HEK293T (cell line): ENCODE data around the gene KPNA2.

ENCODE experiments used
- ARNT ChIP-seq: fragments of 450-650 bp; IDR thresholded peaks from 2 replicates; pipeline ENCODE4 v1.6.1; 2017; ENCODE audit warnings: mild to moderate bottlenecking
- BHLHE40 ChIP-seq: fragments of 450-650 bp; IDR thresholded peaks from 2 replicates; pipeline ENCODE4 v1.6.1; 2016; ENCODE audit warnings: mild to moderate bottlenecking, moderate library complexity, borderline replicate concordance
- ELF4 ChIP-seq: fragments of 450-650 bp; IDR thresholded peaks from 2 replicates; pipeline ENCODE4 v1.6.1; 2017; ENCODE audit warnings: antibody characterized with exemption
- FOXA1 ChIP-seq: fragments of 450-650 bp; IDR thresholded peaks from 2 replicates; pipeline ENCODE4 v1.6.1; 2016; ENCODE audit warnings: mild to moderate bottlenecking
- FOXK2 ChIP-seq: fragments of 450-650 bp; IDR thresholded peaks from 2 replicates; pipeline ENCODE4 v1.6.1; 2016; ENCODE audit warnings: mild to moderate bottlenecking
- SP1 ChIP-seq: fragments of 450-650 bp; IDR thresholded peaks from 2 replicates; pipeline ENCODE4 v1.6.1; 2017
- SUZ12 ChIP-seq: fragments of 450-650 bp; IDR thresholded peaks from 2 replicates; pipeline ENCODE4 v1.6.1; 2016; ENCODE audit warnings: mild to moderate bottlenecking
- TARDBP ChIP-seq: fragments of 450-650 bp; IDR thresholded peaks from 2 replicates; pipeline ENCODE4 v1.6.1; 2016
- ZNF384 ChIP-seq: fragments of 450-650 bp; IDR thresholded peaks from 2 replicates; pipeline ENCODE4 v1.6.1; 2016

- TF ChIP-seq SP1 (no peak), TARDBP (no peak), ELF4 (no peak), ZNF384 (no peak), FOXA1 (no peak), FOXK2 (no peak), BHLHE40 (no peak), SUZ12 (no peak), ARNT (no peak)
Measured at GRCh38 chr17:68087851-68088250, 52.3 kb downstream of the KPNA2 start.
